HepG2 (cell line): ENCODE data around the gene ZIM2. TPM values are rescaled to one million over a fixed set of nuclear protein-coding genes. Genes with fewer than 3 reads are reported as not detected.

Source experiments
- HIVEP1 ChIP-seq: sonication (generic); formaldehyde crosslinking; IDR thresholded peaks from 2 replicates; pipeline ENCODE4 v1.4.0; 2020; ENCODE audit warnings: mild to moderate bottlenecking, missing genetic modification reagents
- HMGXB3 ChIP-seq: sonication (generic); formaldehyde crosslinking; IDR thresholded peaks from 2 replicates; pipeline ENCODE4 v1.4.0; 2020; ENCODE audit warnings: missing genetic modification reagents, borderline replicate concordance
- IRF9 ChIP-seq: sonication (generic); formaldehyde crosslinking; IDR thresholded peaks from 2 replicates; pipeline ENCODE4 v1.8.0; 2022; ENCODE audit warnings: missing genetic modification reagents, mild to moderate bottlenecking, borderline replicate concordance
- NRL ChIP-seq: sonication (generic); formaldehyde crosslinking; IDR thresholded peaks from 2 replicates; pipeline ENCODE4 v1.5.0; 2020; ENCODE audit warnings: missing genetic modification reagents, mild to moderate bottlenecking, moderate library complexity, borderline replicate concordance
- PCBP2 ChIP-seq: fragments of 200-400 bp; formaldehyde crosslinking; optimal IDR thresholded peaks from 2 replicates; pipeline ENCODE3; 2018; ENCODE audit warnings: low read length, low read depth; ENCODE audit not compliant: poor library complexity, severe bottlenecking
- SIN3B ChIP-seq: fragments of 150-350 bp; IDR thresholded peaks from 2 replicates; pipeline ENCODE4 v1.6.1; 2014; ENCODE audit warnings: low read length
- SP5 ChIP-seq: IDR thresholded peaks from 2 replicates; pipeline ENCODE4 v1.6.1; 2016; ENCODE audit warnings: low read depth, borderline replicate concordance
- TBX3 ChIP-seq: fragments of 450-650 bp; IDR thresholded peaks from 2 replicates; pipeline ENCODE4 v1.6.1; 2017; ENCODE audit warnings: antibody characterized with exemption, mild to moderate bottlenecking, inconsistent platforms, borderline replicate concordance
- ZFX ChIP-seq: sonication (generic); formaldehyde crosslinking; IDR thresholded peaks from 2 replicates; pipeline ENCODE4 v1.4.0; 2020; ENCODE audit warnings: mild to moderate bottlenecking, low read depth, missing genetic modification reagents, moderate library complexity
- ZNF24 ChIP-seq: fragments of 450-650 bp; IDR thresholded peaks from 2 replicates; pipeline ENCODE4 v1.6.1; 2017; ENCODE audit warnings: antibody characterized with exemption, mild to moderate bottlenecking
- ZNF333 ChIP-seq: sonication (generic); formaldehyde crosslinking; IDR thresholded peaks from 2 replicates; pipeline ENCODE4 v1.4.0; 2020; ENCODE audit warnings: mild to moderate bottlenecking, missing genetic modification reagents, borderline replicate concordance
- ZNF557 ChIP-seq: sonication (generic); formaldehyde crosslinking; IDR thresholded peaks from 2 replicates; pipeline ENCODE4 v1.4.0; 2020; ENCODE audit warnings: missing genetic modification reagents
- ZNF572 ChIP-seq: sonication (generic); formaldehyde crosslinking; IDR thresholded peaks from 2 replicates; pipeline ENCODE4 v1.5.1; 2020; ENCODE audit warnings: mild to moderate bottlenecking, missing genetic modification reagents
- ZNF703 ChIP-seq: sonication (generic); formaldehyde crosslinking; IDR thresholded peaks from 2 replicates; pipeline ENCODE4 v1.5.1; 2020; ENCODE audit warnings: missing genetic modification reagents, mild to moderate bottlenecking, moderate library complexity, borderline replicate concordance
- polyA plus RNA-seq, 8 experiments: library from polyadenylated mRNA; depleted of rRNA in 3 of 8; stranded (reverse) in 7 of 8; unstranded in 1 of 8; fragments of >200 nt; fragmentation: Illumina TruSeq in 4 of 8; extraction: Trizol in 4 of 8; gene quantifications; 2 replicates each; pipeline versions ENCODE4 v1.2.1 to v1.2.3, GENCODE V29; 2011 to 2016; ENCODE audit warnings: low read depth in 4 of 8, missing spikeins in 1 of 8, mixed read lengths in 1 of 8; ENCODE audit not compliant: insufficient read depth in 1 of 8
- total RNA-seq, 5 experiments: library from RNA; depleted of rRNA; stranded (reverse); fragments of >200 nt; fragmentation: Illumina TruSeq; extraction: Trizol; gene quantifications; 2 replicates each; pipeline ENCODE4 v1.2.3, GENCODE V29; 2016; ENCODE audit warnings: low read depth in 1 of 5
- TF ChIP-seq, protein P1 (sequence below): sonication (generic); formaldehyde crosslinking; IDR thresholded peaks from 2 replicates; pipeline ENCODE4 v1.5.0; 2020; ENCODE audit warnings: mild to moderate bottlenecking, missing genetic modification reagents
- TF ChIP-seq, protein P2 (sequence below): sonication (generic); formaldehyde crosslinking; IDR thresholded peaks from 2 replicates; pipeline ENCODE4 v1.4.0; 2020; ENCODE audit warnings: missing genetic modification reagents, borderline replicate concordance

The ZIM2 gene
- total and polyA plus RNA-seq, 2 of the 13 experiments (the other 11 are each of a cell fraction or from before 2014, with no cell fraction given), result 7.2 to 10.3 TPM

- TF ChIP-seq, protein P1, sequence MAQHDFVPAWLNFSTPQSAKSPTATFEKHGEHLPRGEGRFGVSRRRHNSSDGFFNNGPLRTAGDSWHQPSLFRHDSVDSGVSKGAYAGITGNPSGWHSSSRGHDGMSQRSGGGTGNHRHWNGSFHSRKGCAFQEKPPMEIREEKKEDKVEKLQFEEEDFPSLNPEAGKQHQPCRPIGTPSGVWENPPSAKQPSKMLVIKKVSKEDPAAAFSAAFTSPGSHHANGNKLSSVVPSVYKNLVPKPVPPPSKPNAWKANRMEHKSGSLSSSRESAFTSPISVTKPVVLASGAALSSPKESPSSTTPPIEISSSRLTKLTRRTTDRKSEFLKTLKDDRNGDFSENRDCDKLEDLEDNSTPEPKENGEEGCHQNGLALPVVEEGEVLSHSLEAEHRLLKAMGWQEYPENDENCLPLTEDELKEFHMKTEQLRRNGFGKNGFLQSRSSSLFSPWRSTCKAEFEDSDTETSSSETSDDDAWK, result no peak
- TF ChIP-seq ZNF572 (CRISPR knock-in tag), result peak; percentile 83; the same call in 1 of the 2 replicates
- no peak for TF ChIP-seq NRL (CRISPR knock-in tag)
- TF ChIP-seq SP5 (CRISPR knock-in tag), result peak; percentile 42; the same call in 1 of the 2 replicates
- TF ChIP-seq, protein P2, sequence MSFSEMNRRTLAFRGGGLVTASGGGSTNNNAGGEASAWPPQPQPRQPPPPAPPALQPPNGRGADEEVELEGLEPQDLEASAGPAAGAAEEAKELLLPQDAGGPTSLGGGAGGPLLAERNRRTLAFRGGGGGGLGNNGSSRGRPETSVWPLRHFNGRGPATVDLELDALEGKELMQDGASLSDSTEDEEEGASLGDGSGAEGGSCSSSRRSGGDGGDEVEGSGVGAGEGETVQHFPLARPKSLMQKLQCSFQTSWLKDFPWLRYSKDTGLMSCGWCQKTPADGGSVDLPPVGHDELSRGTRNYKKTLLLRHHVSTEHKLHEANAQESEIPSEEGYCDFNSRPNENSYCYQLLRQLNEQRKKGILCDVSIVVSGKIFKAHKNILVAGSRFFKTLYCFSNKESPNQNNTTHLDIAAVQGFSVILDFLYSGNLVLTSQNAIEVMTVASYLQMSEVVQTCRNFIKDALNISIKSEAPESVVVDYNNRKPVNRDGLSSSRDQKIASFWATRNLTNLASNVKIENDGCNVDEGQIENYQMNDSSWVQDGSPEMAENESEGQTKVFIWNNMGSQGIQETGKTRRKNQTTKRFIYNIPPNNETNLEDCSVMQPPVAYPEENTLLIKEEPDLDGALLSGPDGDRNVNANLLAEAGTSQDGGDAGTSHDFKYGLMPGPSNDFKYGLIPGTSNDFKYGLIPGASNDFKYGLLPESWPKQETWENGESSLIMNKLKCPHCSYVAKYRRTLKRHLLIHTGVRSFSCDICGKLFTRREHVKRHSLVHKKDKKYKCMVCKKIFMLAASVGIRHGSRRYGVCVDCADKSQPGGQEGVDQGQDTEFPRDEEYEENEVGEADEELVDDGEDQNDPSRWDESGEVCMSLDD, result no peak
- no peak for TF ChIP-seq ZNF333 (CRISPR knock-in tag)
- no peak for TF ChIP-seq HIVEP1 (CRISPR knock-in tag)
- TF ChIP-seq ZNF703 (CRISPR knock-in tag), result no peak
- peak; percentile 86 for TF ChIP-seq HMGXB3 (CRISPR knock-in tag)
- no peak for TF ChIP-seq PCBP2
- no peak for TF ChIP-seq ZNF557 (CRISPR knock-in tag)
- TF ChIP-seq TBX3, result peak; percentile 49; the same call in 1 of the 2 replicates
- TF ChIP-seq ZNF24, result no peak
- no peak for TF ChIP-seq SIN3B
- peak; percentile 87 for TF ChIP-seq ZFX (CRISPR knock-in tag)
- no peak; the same call in none of the 2 replicates for TF ChIP-seq IRF9 (CRISPR knock-in tag)
- TF ChIP-seq, all 625 proteins: peak for 271
Measured at GRCh38 chr19:56880592-56881190, 40.2 kb upstream of the ZIM2 start (continued).
